Right lobe of liver (tissue), 4 donors: ENCODE data around the gene RAVER2.

Experiments used
- CTCF ChIP-seq, 4 donors: fragments of 200-600 bp in 3 of 4; fragments of 450-650 bp in 1 of 4; IDR thresholded peaks; one replicate each; pipeline versions ENCODE4 v1.5.1 to v1.8.0; 2016 to 2022; ENCODE audit warnings: antibody characterized with exemption in 4 of 4, mild to moderate bottlenecking in 2 of 4
- POLR2A ChIP-seq: fragments of 450-650 bp; IDR thresholded peaks from one replicate; pipeline ENCODE4 v1.6.1; 2017; ENCODE audit warnings: antibody characterized with exemption, mild to moderate bottlenecking
- donor health status: DM: no; HTN: no; CAD: no.
- donor health status: DM: no; HTN: no; CAD: no.
- donor health status: DM: no; HTN: yes; CAD: no.

DNA sequence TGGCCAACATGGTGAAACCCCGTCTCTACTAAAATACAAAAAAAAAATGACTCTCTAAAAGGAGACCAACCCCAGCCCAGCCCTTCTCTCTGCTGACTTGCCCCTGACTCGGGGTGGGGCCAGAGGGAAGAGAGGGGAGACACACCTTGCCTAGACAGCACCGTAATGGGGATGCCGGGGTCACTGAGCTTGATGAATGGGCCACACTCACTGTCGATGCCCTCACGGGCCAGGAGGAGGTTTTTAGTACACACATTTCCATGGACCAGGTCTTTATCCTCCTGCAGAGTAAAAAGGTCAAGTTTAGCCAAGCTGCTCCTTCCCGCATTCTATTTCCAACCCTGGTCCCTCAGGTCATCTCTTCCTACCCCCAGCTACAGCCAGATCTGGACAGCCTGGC is 99.7 kb downstream of the RAVER2 start:
- TF ChIP-seq POLR2A (no peak), CTCF (IDR thresholded peaks at IDR 0.05) (no peak)
